GM18867 (cell line): ENCODE data around the gene SLC66A2.

Experiments
- ATAC-seq: cut with Tn5 transposase; IDR thresholded peaks from one replicate; pipeline ENCODE4 v1.9.1; 2021; ENCODE audit warnings: mild to moderate bottlenecking, moderate library complexity; ENCODE audit not compliant: unreplicated experiment

The SLC66A2 gene

DNA sequence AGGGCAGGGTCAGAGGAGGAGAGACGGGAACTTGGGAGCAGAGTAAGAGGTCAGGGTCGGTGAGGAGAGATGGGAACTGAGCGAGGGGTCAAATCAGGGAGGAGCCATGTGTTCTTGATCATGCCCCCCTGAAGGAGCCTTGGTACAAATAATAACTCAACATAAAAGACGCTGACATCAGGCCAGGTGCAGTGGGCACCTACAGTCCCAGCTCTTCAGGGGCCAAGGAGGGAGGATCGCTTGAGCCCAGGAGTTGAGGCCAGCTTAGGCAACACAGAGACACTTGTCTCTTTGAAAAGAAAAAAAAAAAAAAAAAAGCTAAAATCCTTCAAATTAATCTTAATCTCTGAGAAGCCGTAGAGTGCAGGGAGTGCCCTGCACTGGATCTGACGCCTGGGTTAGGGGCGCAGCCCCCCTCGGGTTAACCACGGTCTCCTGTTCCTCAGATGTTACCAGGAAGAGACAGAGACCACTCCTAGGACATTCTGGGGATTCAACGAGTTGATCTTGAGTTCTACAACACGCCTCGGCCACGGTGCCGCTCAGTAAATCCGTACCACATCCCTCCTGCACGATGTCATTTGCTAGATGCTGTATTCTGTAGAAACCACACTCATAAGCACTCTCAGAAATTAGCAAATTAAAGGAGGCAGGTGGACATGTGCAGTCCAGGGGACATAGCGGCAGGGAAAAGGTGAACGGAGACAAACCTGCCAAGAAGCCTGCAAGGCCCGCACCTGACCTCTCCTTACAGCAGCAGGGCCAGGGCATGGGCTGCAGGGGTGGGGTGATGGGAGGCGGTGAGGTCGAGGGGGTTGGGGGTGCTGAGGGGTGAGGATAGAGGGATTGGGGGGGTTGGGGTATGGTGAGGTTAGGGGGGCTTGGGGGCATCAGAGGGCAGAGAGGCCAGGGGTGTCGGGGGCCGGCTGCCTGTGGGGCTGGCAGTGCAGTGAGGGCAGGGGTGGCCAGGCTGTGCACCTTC is 29.2 kb downstream of the SLC66A2 start:
- ATAC-seq = no peak

DNA sequence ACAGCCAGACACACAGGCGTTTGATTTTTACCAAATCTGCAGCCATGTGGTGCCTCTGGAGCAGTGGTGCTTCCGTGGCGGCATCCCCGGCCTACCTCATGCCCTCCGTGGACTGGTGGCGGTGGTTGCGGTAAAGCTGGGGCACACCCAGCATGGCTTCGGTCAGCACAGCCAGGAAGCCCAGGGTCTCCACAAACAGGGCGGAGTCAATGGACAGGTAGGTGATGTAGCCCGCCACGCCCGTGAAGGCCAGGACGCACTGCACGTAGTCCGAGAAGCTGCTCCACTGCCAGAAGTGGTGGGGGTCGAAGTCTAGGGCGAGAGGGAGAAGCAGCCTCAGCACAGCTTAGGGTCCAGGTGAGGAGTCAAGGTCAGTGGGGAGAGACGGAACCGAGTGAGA is 32.4 kb downstream of the SLC66A2 start:
- ATAC-seq = no peak

DNA sequence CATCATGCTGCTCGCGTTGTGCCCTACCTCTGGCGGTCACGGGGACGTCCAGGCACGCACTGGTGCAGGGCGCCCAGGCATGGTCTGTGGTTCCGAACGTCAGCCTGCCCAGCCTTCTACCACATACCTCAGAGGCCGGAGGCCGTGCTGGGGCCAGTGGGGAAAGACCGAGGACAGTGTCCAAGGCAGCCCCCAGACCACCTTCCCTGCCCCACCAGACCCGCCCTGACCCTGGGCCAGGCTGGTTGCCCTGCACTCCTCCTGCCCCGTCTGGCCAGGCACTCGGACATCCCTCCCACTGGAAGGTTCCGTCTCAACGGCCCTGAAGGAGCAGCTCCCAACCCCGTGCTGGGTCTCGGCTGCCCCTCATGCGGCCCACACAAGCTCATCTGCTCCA is 32.8 kb downstream of the SLC66A2 start:
- no peak for ATAC-seq

DNA sequence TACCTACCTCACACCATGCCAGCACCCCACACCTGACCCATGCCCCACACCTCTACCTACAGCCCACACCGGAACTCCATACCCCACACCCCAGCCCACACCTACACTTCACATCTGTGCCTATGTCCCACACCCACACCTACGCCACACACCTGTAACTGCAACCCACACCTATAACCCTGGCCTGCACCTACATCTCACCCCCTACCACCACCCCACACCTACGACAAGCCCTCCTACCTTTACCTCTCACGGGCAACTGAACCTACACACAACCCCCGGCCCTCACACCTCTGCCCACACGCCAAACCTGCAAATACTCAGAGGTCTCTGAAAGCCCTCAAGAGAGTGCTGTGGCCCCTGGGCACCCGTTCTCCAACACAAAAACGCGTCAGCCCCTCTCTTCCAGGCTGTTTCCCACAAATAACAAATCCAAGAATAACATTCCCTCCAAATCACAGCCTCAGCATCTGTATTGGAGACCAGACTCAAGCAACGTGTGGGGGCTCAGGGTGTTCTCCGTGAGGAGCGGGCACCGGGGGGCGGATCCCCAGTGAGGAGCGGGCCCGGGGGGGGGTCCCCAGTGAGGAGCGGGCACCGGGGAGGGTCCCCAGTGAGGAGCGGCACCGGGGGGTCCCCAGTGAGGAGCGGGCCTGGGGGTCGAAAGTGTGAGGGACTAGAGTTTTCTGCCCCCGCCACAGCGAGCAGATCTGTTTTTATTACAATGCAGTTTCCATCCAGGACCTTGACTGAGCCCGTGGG is 33.4 kb downstream of the SLC66A2 start:
- no peak for ATAC-seq

DNA sequence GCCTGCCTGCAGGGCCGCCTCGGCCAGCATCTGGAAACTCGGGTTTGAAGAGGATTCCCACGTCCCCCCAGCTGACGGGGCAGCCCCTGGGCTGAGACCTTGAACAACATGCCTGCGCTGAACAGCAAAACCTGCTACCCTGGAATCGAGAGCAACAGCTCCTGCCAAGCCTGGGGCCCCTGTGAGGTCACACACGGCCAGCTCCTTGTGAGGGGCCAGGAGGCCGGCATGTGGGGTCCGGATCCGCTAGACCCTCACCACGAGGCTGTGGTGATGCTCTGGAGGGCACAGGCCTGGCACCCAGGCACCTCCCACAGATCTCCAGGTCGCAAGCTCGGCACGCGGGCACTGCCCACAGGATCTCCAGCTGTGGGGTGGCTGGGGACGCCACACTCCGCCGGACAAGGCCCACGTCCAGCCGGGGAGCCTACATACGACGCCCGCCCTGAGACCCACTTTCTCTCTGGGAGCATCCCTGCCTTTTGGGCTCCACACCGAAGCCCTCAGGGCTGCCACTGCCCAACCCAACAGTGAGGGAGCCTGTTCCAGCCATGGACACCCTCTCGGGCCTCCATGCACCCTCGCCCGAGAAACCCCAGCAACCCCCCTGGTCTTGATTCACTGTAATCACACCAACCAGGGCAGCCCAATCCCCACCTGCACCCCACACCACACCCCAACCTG is 34.1 kb downstream of the SLC66A2 start:
- ATAC-seq = no peak

DNA sequence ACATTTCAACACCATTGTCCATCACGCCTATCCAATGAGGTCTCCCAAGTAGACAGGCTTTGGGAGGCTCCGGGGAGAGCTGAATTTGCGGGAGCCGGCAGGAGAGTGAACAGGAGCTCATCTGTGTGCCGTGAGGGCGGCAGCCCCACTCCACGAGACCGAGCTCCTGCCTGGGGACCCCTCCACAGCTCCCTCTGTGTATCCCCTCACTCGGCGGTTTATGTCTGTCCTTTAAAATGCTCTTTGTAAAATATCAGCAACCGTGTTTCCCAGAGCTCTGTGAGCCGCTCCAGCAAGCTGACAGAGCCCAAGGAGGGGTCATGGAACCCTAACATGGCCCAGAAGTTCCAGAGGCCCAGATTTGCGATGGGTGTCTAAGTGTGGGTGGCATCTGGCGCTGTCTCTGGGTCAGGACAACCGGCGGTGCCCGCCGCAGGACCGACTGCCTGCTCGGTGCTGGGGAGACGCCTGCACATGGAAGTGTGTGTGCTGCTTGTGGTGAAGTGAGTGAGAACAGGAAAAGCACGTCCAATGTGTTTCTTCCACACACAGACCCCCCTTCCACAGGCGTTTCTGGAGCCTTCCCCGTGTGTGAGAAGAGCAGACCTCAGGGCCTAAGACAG is 34.8 kb downstream of the SLC66A2 start:
- no peak for ATAC-seq

DNA sequence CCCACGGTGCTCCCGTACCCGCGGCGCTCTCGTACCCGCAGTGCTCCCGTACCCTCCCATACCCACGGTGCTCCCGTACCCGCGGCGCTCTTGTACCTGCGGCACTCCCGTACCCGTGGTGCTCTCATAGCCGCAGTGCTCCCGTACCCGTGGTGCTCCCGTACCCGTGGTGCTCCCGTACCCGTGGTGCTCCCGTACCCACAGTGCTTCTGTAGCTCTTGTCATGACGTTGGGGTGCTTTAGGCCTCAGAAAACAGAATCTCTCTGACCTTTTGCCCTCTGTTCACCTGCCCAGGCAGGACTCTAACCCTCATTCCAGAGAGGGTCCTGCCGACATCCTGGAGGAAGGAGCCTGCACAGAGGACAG is 35.3 kb downstream of the SLC66A2 start:
- ATAC-seq = no peak

DNA sequence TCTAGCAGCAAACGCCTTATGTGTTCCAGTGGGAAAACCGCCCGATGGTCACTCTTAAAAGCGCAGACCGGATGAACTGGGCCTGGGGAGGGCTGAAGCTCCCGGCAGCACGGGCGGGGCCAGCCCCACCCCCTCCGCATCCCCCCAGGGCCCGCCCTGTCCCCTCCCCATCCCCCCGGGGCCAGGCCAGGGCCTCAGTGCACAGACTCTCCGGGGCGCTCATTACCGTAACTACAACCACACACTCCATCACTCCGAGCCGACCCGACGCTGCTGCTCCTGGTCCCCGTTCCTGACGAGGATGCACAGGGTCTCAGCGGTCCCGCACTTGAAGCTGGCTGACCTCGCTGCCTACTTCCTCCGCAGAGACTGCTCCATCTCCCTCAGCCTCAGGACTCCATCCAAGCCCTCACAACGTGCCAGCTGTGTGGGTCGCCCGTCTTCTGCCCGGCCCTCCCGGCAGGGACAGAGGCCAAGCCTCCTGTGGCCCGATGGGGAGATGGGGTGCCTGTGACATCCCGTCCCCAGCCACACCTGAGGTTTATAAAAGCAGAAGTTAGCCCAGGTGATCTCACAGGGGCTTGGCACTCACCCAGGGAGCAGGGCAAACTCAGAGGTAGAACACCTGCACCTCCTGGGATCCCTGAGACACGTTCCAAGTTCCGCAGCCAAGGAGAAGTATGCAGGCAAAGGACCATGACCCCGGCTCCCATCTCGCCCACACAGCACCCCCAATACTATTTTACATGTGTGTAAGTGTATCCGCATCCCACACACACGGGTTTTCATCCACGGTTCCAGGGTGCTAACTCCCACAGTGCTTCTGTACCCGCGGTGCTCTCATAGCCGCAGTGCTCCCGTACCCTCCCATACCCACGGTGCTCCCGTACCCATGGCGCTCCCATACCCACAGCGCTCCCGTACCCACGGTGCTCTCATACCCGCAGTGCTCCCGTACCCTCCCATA is 36.0 kb downstream of the SLC66A2 start:
- ATAC-seq = no peak

DNA sequence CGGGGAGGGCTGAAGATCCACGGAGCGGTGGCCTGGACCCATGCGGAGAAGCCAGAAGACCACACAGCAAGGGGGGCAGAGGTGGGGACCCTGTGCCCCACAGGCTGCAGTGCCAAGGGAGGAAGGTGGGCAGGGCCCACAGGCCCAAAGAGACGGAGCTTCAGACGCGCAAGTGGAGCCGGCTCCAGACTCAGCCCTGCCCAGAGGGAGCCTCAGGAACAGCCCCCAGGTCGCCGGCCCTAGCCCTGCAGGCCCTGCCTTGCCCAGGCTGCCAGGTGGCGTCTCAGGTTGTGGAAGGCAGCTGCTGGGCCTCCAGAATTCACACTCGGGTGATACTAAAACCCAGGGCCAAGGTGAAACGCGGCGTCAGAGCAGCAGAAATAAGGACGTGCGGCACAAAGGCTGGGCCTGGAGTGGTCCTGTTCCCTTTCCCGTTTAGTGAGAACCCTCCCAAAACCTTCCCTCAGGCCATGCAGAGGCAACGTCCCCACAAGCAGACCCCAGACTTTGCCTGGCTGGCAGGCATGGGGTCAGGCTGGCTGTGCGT is 36.8 kb downstream of the SLC66A2 start:
- no peak for ATAC-seq

DNA sequence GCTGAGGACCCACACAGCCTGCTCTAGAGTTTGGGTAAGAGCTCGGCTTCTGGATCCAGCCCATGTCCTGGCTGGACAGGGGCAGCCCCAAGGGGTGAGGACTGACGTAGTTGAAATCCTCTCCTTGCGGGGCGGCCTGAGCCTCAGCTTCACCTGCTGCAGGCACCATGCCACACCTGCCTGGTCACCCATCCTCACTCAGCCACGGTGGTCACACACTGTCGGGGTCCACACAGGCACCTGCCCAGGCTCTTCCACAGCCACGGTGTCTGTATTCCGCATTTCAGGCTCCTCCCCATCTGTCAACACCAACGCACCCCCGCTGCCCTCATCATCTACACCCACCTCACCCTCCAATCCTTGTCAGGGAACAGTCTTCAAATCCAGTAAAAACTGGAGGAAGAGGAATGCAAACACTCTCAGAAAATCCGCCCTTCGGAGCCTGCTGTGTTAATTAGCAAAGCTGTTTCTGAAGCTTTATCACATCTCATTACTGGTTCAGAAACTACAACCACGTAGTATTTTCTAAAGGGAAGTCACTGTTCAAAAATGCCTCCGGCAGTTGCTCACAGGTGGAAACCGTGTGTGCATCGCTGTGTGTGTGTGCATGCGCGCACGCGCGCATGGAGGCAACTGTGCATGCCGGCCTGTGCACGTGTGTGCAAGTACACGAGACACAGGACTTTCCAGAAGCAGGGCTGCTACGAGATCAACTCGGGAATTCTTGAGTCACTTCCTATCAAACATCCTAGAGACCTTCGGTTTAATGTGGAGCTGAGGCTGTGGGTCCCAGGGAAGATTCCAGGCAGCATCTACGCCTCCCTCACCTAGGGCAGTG is 38.2 kb downstream of the SLC66A2 start:
- no peak for ATAC-seq

DNA sequence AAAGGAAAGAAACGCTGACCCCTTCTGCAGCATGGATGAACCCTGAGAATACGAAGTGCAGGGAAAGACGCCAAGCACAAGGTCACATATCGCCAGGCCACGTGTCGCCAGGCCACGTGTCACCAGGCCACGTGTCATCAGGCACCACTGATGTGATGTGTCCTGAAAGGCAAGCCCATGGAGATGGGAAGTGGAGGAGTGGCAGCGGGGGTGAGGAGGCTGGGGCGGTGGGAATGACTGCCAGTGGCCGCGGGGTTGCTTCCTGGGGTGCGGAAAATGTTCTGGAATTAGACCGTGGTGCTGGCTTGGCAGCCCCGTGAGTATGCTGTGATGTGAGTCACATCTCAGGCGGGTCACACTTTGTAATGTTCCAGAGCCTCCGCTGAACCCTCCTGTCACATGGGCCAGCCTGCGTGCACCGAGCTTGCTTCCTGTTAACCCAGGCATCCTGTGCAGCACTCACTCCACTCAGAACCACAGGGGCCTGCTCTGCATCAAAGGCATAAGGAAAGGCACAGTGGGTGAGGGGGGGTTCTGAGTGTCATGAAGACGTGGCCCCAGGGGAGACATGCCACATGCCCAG is 39.0 kb downstream of the SLC66A2 start:
- ATAC-seq = no peak

DNA sequence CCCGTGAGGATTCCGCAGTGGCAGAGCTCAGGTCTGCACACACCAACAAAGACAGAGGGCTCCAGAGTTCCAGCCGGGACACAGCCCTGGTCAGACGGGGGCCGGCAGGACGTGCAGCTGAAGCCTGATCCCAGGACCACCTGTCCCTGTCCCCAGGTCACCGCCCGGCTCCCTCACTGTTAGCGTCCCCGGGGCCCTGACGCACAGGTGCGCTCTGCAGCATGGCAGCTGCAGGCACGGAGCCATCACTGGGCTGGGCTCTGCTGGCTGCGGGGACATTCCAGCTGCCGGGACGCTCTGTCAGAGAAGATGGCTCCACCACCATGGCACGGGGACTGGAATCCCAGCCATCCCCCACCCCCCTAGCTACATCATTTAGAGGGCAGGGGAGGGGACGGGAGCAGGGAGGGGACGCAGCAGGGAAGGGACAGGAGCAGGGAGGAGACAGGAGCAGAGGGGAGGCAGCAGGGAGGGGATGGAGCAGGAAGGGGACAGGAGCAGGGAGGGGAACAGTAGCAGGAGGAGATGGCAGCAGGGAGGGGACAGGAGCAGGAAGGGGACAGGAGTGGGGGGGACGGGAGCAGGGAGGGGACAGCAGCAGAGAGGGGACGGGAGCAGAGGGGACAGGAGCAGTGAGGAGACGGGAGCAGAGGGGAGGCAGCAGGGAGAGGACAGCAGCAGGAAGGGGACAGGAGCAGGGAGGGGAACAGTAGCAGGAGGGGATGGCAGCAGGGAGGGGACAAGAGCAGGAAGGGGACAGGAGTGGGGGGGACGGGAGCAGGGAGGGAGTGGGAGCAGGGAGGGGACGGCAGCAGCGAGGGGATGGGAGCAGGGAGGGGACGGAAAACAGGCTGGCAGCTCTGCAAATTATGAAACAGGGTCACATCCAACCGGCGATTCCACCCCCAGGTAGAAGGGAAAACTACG is 39.8 kb downstream of the SLC66A2 start:
- no peak for ATAC-seq

DNA sequence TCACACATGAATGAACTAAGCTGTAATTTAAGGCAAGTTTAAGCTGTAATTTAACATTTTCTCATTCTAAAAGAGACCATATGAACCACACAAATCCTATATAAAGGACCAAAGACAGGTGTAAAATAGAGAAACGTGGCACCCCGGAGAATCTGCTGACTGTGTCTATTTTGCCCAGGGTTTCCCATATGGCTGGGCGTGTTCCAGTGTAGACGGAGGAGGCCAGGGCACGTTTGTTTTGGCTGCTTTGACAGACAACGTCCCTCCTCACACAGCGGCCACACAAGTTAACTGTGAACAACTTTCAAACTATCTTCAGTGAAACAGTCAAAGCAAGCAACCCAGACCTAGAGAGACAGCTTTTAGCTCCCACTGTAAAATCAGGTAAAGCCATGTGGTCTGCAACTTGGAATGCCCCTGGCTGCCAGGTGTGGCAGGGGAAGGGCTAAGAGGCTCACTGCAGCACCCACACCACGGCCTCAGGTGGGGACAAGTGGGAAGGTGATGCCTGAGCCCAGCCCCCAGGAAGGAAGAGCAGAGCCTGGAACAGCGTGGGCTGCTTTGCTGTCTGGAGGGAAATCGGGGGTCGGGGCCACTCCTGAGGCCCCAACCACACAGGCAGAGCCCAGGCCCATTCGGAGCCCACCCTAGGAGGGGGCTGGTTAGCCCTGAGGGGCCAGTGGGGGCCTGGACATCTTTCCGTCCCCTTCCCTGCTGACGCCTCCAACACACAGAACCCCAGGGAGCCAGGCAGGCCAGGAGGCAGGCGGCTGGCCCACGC is 40.7 kb downstream of the SLC66A2 start:
- no peak for ATAC-seq

DNA sequence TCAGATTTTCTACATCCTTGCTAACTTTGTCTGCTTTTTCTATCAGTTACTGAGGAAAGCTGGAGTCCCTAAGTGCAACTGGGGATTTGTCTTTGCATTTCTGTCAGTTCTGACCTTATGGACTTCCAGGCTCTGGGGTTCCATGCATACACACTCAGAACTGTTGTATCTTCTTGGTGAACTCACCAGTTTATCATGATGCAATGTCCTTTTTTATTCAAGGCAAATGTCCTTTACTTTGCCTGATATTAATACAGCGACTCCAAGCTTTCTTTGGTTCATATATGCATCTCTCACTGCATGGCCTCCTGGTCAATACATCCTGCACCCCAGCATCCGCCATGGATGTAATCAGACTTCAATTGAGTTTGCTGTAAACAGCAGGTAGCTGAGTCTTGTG is 44.7 kb downstream of the SLC66A2 start:
- ATAC-seq = no peak

DNA sequence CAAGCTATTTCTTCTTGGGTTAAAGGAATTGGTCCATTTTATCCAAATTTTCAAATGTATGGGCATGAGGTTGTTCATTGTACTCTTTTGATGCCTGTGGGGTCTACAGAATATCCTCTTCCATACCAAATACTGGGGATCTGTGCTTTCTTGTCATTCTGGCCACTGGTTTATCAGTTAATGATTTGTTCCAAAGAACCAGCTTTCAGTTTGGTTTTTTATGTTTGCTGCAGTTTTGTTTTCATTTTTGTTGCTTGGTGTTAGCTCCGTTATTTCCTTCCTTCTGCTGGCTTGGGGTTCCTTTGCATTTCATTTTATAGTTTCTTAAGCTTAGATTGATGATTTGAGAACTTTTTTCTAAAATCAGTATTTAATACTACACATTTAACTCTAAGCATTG is 45.5 kb downstream of the SLC66A2 start:
- ATAC-seq = no peak

DNA sequence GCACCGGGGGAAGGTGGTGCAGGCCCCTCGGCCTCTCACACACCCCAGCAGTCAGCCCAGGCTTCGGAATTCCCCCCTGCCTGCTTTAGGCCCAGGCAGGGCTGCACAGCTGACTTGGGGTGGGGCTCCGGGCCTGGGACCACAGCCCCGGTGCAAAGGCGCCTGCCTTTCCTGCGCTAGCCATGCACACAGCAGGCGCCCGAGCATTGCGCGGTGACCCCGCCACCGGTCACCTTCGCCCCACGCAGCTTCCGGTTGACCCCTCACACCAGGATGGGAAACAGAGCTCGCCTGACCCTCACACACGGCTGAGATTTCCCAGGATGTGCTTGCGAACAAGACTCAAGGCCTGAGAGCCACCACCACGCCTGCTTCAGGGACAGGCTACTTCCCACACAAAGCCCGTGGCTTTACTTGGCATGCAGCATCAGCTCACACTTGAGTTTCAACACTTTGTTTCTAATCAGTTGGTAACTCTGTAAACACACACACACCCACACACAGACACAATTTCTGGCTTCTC is 46.0 kb downstream of the SLC66A2 start:
- no peak for ATAC-seq
